HepG2 (cell line): ENCODE measurements around the gene TBXA2R. TPM values are rescaled to one million over a fixed set of nuclear protein-coding genes. Genes with fewer than 3 reads are reported as not detected.

Source experiments
- BORCS8-MEF2B ChIP-seq: sonication (generic); formaldehyde crosslinking; IDR thresholded peaks from 2 replicates; pipeline ENCODE4 v1.8.0; 2022; ENCODE audit warnings: mild to moderate bottlenecking, missing genetic modification reagents
- HDAC2 ChIP-seq: sonication (generic); formaldehyde crosslinking; IDR thresholded peaks from 2 replicates; pipeline ENCODE4 v1.4.0; 2020; ENCODE audit warnings: missing genetic modification reagents
- KAT2B ChIP-seq: fragments of 150-350 bp; IDR thresholded peaks from 2 replicates; pipeline ENCODE4 v1.6.1; 2014; ENCODE audit warnings: low read depth, low read length, borderline replicate concordance
- MED13 ChIP-seq: sonication (generic); formaldehyde crosslinking; IDR thresholded peaks from 2 replicates; pipeline ENCODE4 v1.5.0; 2020; ENCODE audit warnings: missing genetic modification reagents
- NCOR1 ChIP-seq: fragments of 200-600 bp; sonication (generic); IDR thresholded peaks from 2 replicates; pipeline ENCODE4 v1.7.0; 2017; ENCODE audit warnings: antibody characterized with exemption, low read length, borderline replicate concordance
- NR2C2 ChIP-seq: sonication (generic); formaldehyde crosslinking; IDR thresholded peaks from 2 replicates; pipeline ENCODE4 v1.4.0; 2020; ENCODE audit warnings: missing genetic modification reagents, mild to moderate bottlenecking, moderate library complexity, borderline replicate concordance
- RFXANK ChIP-seq: IDR thresholded peaks from 2 replicates; pipeline ENCODE4 v1.6.1; 2016
- SSRP1 ChIP-seq: IDR thresholded peaks from 2 replicates; pipeline ENCODE4 v1.6.1; 2016; ENCODE audit warnings: control low read depth
- SUZ12 ChIP-seq: fragments of 150-350 bp; IDR thresholded peaks from 2 replicates; pipeline ENCODE4 v1.6.1; 2014; ENCODE audit warnings: low read depth, low read length
- TEAD3 ChIP-seq: optimal IDR thresholded peaks from 2 replicates; pipeline ENCODE3; 2016; ENCODE audit warnings: borderline replicate concordance
- U2AF2 ChIP-seq: fragments of 200-400 bp; formaldehyde crosslinking; IDR thresholded peaks from 2 replicates; pipeline ENCODE4 v1.6.1; 2017; ENCODE audit warnings: low read depth, mild to moderate bottlenecking, low read length
- XBP1 ChIP-seq: sonication (generic); formaldehyde crosslinking; IDR thresholded peaks from 2 replicates; pipeline ENCODE4 v1.5.0; 2020; ENCODE audit warnings: missing genetic modification reagents
- ZFAT ChIP-seq: sonication (generic); formaldehyde crosslinking; conservative IDR thresholded peaks from 2 replicates; pipeline ENCODE4 v1.8.1; 2023; ENCODE audit warnings: missing genetic modification reagents, inconsistent platforms
- ZNF264 ChIP-seq: sonication (generic); formaldehyde crosslinking; IDR thresholded peaks from 2 replicates; pipeline ENCODE4 v1.4.0; 2020; ENCODE audit warnings: missing genetic modification reagents
- ZNF547 ChIP-seq: sonication (generic); formaldehyde crosslinking; IDR thresholded peaks from 2 replicates; pipeline ENCODE4 v1.5.1; 2020; ENCODE audit warnings: mild to moderate bottlenecking, missing genetic modification reagents
- ZNF563 ChIP-seq: sonication (generic); formaldehyde crosslinking; IDR thresholded peaks from 2 replicates; pipeline ENCODE4 v1.8.0; 2022; ENCODE audit warnings: mild to moderate bottlenecking, moderate library complexity, missing genetic modification reagents
- ZSCAN21 ChIP-seq: sonication (generic); formaldehyde crosslinking; IDR thresholded peaks from 2 replicates; pipeline ENCODE4 v1.8.0; 2022; ENCODE audit warnings: mild to moderate bottlenecking, missing genetic modification reagents, moderate library complexity, borderline replicate concordance
- polyA plus RNA-seq, 8 experiments: library from polyadenylated mRNA; depleted of rRNA in 3 of 8; stranded (reverse) in 7 of 8; unstranded in 1 of 8; fragments of >200 nt; fragmentation: Illumina TruSeq in 4 of 8; extraction: Trizol in 4 of 8; gene quantifications; 2 replicates each; pipeline versions ENCODE4 v1.2.1 to v1.2.3, GENCODE V29; 2011 to 2016; ENCODE audit warnings: low read depth in 4 of 8, missing spikeins in 1 of 8, mixed read lengths in 1 of 8; ENCODE audit not compliant: insufficient read depth in 1 of 8
- total RNA-seq, 5 experiments: library from RNA; depleted of rRNA; stranded (reverse); fragments of >200 nt; fragmentation: Illumina TruSeq; extraction: Trizol; gene quantifications; 2 replicates each; pipeline ENCODE4 v1.2.3, GENCODE V29; 2016; ENCODE audit warnings: low read depth in 1 of 5
- TF ChIP-seq, protein P1 (sequence below): sonication (generic); formaldehyde crosslinking; IDR thresholded peaks from 2 replicates; pipeline ENCODE4 v1.8.0; 2022; ENCODE audit warnings: missing genetic modification reagents, mild to moderate bottlenecking, inconsistent platforms, borderline replicate concordance
- TF ChIP-seq, protein P2 (sequence below): IDR thresholded peaks from 2 replicates; pipeline ENCODE4 v1.6.1; 2016; ENCODE audit warnings: missing biosample characterization, missing genetic modification reagents, low read depth
- TF ChIP-seq, protein P3 (sequence below): sonication (generic); formaldehyde crosslinking; IDR thresholded peaks from 2 replicates; pipeline ENCODE4 v1.5.0; 2020; ENCODE audit warnings: mild to moderate bottlenecking, missing genetic modification reagents, borderline replicate concordance
- TF ChIP-seq, protein P4 (sequence below): sonication (generic); formaldehyde crosslinking; IDR thresholded peaks from 2 replicates; pipeline ENCODE4 v1.5.0; 2020; ENCODE audit warnings: missing genetic modification reagents
- TF ChIP-seq, protein P5 (sequence below): sonication (generic); formaldehyde crosslinking; IDR thresholded peaks from 2 replicates; pipeline ENCODE4 v1.9.0; 2021; ENCODE audit warnings: missing genetic modification reagents, borderline replicate concordance

TBXA2R gene
- total and polyA plus RNA-seq, 2 of the 13 experiments (the other 11 are each of a cell fraction or from before 2014, with no cell fraction given), result 0.09 TPM; not detected in 1

DNA sequence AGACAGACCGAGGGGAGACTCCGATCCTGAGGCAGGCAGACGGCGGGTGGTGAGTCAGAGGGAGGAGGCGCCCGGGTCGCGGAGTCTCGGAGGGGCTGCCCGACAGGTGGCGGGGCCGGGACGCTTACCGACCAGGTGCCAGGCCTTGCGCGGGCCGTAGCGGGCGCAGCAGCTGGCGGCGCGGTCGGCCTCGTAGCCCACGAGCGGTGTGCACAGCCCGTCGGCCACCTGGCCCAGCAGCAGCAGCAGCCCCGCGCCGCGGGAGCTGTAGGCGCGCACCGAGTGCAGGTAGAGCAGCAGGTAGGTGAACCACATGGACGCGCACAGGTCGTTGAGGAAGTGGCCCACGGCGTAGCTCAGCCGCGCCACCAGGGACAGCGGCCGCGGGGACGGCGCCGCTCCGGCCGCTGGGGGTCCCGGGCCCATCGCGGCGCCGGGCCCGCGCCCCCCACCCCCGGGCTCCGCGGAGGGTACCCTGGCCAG, 49.7 kb downstream of the TBXA2R start (continued):
- TF ChIP-seq, protein P1, sequence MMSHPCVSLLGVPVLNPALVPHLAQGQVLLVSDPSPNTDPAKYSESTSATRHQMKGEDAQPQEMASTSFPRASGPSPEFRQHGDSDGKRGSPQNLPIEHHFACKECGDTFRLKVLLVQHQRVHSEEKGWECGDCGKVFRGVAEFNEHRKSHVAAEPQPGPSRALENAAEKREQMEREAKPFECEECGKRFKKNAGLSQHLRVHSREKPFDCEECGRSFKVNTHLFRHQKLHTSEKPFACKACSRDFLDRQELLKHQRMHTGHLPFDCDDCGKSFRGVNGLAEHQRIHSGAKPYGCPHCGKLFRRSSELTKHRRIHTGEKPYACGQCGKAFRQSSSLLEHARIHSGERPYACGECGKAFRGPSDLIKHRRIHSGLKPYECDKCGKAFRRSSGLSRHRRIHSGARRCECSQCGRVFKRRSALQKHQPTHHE, result no peak
- TF ChIP-seq, protein P2, sequence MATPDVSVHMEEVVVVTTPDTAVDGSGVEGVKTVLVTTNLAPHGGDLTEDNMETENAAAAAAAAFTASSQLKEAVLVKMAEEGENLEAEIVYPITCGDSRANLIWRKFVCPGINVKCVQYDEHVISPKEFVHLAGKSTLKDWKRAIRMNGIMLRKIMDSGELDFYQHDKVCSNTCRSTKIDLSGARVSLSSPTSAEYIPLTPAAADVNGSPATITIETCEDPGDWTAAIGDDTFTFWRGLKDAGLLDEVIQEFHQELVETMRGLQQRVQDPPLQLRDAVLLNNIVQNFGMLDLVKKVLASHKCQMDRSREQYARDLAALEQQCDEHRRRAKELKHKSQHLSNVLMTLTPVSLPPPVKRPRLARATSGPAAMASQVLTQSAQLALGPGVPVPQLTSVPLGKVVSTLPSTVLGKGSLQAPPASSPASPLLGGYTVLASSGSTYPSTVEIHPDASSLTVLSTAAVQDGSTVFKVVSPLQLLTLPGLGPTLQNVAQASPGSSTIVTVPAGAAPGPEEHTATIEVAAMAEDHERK, result no peak
- TF ChIP-seq ZNF264 (CRISPR knock-in tag), result no peak
- TF ChIP-seq U2AF2, result no peak
- no peak for TF ChIP-seq ZNF563
- no peak for TF ChIP-seq KAT2B
- peak; percentile 6; the same call in 1 of the 2 replicates for TF ChIP-seq ZSCAN21 (CRISPR knock-in tag)
- peak; percentile 4 for TF ChIP-seq TEAD3 (CRISPR knock-in tag)
- TF ChIP-seq NR2C2 (CRISPR knock-in tag), result no peak
- no peak for TF ChIP-seq RFXANK
- no peak for TF ChIP-seq ZFAT (CRISPR knock-in tag)
- no peak for TF ChIP-seq BORCS8-MEF2B (CRISPR knock-in tag)
- TF ChIP-seq ZNF547 (CRISPR knock-in tag), result no peak
- TF ChIP-seq, protein P3, sequence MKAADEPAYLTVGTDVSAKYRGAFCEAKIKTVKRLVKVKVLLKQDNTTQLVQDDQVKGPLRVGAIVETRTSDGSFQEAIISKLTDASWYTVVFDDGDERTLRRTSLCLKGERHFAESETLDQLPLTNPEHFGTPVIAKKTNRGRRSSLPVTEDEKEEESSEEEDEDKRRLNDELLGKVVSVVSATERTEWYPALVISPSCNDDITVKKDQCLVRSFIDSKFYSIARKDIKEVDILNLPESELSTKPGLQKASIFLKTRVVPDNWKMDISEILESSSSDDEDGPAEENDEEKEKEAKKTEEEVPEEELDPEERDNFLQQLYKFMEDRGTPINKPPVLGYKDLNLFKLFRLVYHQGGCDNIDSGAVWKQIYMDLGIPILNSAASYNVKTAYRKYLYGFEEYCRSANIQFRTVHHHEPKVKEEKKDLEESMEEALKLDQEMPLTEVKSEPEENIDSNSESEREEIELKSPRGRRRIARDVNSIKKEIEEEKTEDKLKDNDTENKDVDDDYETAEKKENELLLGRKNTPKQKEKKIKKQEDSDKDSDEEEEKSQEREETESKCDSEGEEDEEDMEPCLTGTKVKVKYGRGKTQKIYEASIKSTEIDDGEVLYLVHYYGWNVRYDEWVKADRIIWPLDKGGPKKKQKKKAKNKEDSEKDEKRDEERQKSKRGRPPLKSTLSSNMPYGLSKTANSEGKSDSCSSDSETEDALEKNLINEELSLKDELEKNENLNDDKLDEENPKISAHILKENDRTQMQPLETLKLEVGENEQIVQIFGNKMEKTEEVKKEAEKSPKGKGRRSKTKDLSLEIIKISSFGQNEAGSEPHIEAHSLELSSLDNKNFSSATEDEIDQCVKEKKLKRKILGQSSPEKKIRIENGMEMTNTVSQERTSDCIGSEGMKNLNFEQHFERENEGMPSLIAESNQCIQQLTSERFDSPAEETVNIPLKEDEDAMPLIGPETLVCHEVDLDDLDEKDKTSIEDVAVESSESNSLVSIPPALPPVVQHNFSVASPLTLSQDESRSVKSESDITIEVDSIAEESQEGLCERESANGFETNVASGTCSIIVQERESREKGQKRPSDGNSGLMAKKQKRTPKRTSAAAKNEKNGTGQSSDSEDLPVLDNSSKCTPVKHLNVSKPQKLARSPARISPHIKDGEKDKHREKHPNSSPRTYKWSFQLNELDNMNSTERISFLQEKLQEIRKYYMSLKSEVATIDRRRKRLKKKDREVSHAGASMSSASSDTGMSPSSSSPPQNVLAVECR, result peak; percentile 8; the same call in 1 of the 2 replicates
- TF ChIP-seq MED13 (CRISPR knock-in tag), result no peak
- no peak for TF ChIP-seq SSRP1 (CRISPR knock-in tag)
- TF ChIP-seq, protein P4, sequence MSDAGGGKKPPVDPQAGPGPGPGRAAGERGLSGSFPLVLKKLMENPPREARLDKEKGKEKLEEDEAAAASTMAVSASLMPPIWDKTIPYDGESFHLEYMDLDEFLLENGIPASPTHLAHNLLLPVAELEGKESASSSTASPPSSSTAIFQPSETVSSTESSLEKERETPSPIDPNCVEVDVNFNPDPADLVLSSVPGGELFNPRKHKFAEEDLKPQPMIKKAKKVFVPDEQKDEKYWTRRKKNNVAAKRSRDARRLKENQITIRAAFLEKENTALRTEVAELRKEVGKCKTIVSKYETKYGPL (CRISPR knock-in tag), result no peak
- TF ChIP-seq, protein P5, sequence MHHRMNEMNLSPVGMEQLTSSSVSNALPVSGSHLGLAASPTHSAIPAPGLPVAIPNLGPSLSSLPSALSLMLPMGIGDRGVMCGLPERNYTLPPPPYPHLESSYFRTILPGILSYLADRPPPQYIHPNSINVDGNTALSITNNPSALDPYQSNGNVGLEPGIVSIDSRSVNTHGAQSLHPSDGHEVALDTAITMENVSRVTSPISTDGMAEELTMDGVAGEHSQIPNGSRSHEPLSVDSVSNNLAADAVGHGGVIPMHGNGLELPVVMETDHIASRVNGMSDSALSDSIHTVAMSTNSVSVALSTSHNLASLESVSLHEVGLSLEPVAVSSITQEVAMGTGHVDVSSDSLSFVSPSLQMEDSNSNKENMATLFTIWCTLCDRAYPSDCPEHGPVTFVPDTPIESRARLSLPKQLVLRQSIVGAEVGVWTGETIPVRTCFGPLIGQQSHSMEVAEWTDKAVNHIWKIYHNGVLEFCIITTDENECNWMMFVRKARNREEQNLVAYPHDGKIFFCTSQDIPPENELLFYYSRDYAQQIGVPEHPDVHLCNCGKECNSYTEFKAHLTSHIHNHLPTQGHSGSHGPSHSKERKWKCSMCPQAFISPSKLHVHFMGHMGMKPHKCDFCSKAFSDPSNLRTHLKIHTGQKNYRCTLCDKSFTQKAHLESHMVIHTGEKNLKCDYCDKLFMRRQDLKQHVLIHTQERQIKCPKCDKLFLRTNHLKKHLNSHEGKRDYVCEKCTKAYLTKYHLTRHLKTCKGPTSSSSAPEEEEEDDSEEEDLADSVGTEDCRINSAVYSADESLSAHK (CRISPR knock-in tag), result no peak
- TF ChIP-seq HDAC2 (CRISPR knock-in tag), result no peak
- TF ChIP-seq SUZ12, result no peak
- no peak for TF ChIP-seq NCOR1
- TF ChIP-seq XBP1 (CRISPR knock-in tag), result no peak
